ENCODE results near the gene ST3GAL2. TPM values are rescaled to one million over a fixed set of nuclear protein-coding genes. Genes with fewer than 3 reads are reported as not detected.

ST3GAL2 gene
- total RNA-seq, 1 donor from 2014 or later, result 71.9 TPM

DNA sequence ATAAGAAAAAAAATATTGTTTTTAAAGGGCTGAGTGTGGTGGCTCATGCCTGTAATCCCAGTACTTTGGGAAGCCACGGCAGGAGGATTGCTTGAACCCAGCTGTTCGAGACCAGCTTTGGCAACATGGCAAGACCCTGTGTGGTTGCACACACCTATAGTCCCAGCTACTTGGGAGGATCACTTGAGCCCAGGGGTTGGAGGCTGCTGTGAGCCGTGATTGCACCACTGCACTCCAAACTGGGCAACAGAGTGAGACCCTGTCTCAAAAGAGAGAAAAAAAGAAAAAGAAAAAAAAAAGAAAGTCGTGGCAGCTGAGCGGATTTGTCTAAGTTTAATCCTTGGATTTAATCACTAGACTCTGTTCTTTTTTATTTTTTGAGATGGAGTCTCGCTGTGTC is 9.2 kb upstream of the ST3GAL2 start:
- H3K4me3 Mint-ChIP-seq (ENCODE audit: unreplicated experiment), result no peak overlapping the region
- H3K27me3 Mint-ChIP-seq (ENCODE audit: low read depth), result no peaks in the 10 kb centered on the region
- no peak for DNase-seq (ENCODE audit: low spot score)
- TF ChIP-seq CTCF (IDR thresholded peaks at IDR 0.05), result no peak
- H3K9me3 Mint-ChIP-seq (ENCODE audit: low read depth), result no peaks in the 10 kb centered on the region
- H3K27ac Mint-ChIP-seq (ENCODE audit: unreplicated experiment), result no peak overlapping the region
- H3K36me3 Mint-ChIP-seq (ENCODE audit: low read depth), result no peaks in the 10 kb centered on the region
- H3K4me1 Mint-ChIP-seq (ENCODE audit: low read depth), result no peaks in the 10 kb centered on the region

- Mint-ChIP-seq H3K9me3 (ENCODE audit: low read depth) (no peaks in the 10 kb centered on the region), H3K27ac (ENCODE audit: unreplicated experiment) (no peak overlapping the region), H3K4me3 (ENCODE audit: unreplicated experiment) (no peak overlapping the region), H3K4me1 (ENCODE audit: low read depth) (peaks cover 7% of the 10 kb centered on the region), H3K27me3 (ENCODE audit: low read depth) (no peaks in the 10 kb centered on the region), H3K36me3 (ENCODE audit: low read depth) (no peaks in the 10 kb centered on the region)
- TF ChIP-seq CTCF (IDR thresholded peaks at IDR 0.05), result no peak
- DNase-seq (ENCODE audit: low spot score), result no peak
Observed at GRCh38 chr16:70444249-70445063, 5.6 kb upstream of the ST3GAL2 start.

DNA sequence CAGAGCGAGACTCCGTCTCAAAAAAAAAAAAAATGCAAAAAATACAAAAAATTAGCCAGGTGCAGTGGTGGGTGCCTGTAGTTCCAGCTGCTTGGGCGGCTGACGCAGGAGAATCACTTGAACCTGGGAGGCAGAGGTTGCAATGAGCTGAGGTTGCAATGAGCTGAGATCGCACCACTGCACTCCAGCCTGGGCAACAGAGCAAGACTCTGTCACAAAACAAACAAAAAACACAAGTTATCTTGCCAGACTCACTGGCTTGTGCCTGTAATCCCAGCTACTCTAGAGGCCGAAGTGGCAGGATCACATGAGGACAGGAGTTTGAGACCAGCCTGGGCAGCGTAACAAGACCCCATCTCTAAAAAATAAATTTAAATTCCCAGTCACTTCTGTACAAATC is 3.4 kb upstream of the ST3GAL2 start:
- Mint-ChIP-seq H3K27me3 (ENCODE audit: low read depth) (no peaks in the 10 kb centered on the region), H3K4me1 (ENCODE audit: low read depth) (peaks cover 20% of the 10 kb centered on the region), H3K4me3 (ENCODE audit: unreplicated experiment) (no peak overlapping the region), H3K36me3 (ENCODE audit: low read depth) (no peaks in the 10 kb centered on the region), H3K9me3 (ENCODE audit: low read depth) (no peaks in the 10 kb centered on the region), H3K27ac (ENCODE audit: unreplicated experiment) (no peak overlapping the region)
- no peak for TF ChIP-seq CTCF (IDR thresholded peaks at IDR 0.05)
- no peak for DNase-seq (ENCODE audit: low spot score)

GRCh38 chr16:70441406-70441990 is 2.6 kb upstream of the ST3GAL2 start:
- Mint-ChIP-seq H3K36me3 (ENCODE audit: low read depth) (no peaks in the 10 kb centered on the region), H3K9me3 (ENCODE audit: low read depth) (no peaks in the 10 kb centered on the region), H3K27me3 (ENCODE audit: low read depth) (no peaks in the 10 kb centered on the region), H3K4me3 (ENCODE audit: unreplicated experiment) (no peak overlapping the region), H3K27ac (ENCODE audit: unreplicated experiment) (no peak overlapping the region), H3K4me1 (ENCODE audit: low read depth) (peaks cover 28% of the 10 kb centered on the region)
- DNase-seq (ENCODE audit: low spot score), result no peak
- TF ChIP-seq CTCF (IDR thresholded peaks at IDR 0.05), result no peak

DNA sequence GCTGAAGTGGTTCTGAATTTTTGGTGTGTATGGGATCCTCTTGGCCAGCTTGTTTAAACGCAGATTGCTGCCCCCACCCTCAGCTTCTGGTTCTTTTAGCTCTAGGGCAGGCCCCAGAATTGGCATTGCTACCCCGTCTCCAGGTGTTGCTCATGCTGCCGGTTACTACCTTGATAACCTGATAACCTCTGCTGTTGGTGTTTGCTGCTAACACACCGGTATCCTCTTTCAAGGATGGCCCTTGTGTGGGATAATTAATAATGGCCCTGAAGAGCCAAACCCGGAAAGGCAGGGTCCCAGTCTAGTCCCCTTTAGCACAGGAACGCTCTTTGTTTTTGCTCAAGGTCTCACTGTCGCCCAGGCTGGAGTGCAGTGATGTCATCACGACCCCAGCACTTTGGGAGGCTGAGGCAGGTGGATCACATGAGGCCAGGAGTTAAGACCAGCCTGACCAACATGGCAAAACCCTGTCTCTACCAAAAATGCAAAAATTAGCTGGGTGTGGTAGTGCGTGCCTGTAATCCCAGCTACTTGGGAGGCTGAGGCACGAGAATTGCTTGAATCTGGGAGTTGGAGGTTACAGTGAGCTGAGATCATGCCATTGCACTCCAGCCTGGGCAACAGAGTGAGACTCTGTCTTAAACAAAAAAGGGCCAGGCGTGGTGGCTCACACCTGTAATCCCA is 1.3 kb upstream of the ST3GAL2 start:
- no peak overlapping the region for H3K27ac Mint-ChIP-seq (ENCODE audit: unreplicated experiment)

More for the DNA sequence above, 1.3 kb upstream of the ST3GAL2 start:
- H3K27me3 Mint-ChIP-seq (ENCODE audit: low read depth), result no peaks in the 10 kb centered on the region
- H3K4me1 Mint-ChIP-seq (ENCODE audit: low read depth), result peaks cover 37% of the 10 kb centered on the region
- no peaks in the 10 kb centered on the region for H3K36me3 Mint-ChIP-seq (ENCODE audit: low read depth)
- no peak for TF ChIP-seq CTCF (IDR thresholded peaks at IDR 0.05)
- no peaks in the 10 kb centered on the region for H3K9me3 Mint-ChIP-seq (ENCODE audit: low read depth)
- no peak for DNase-seq (ENCODE audit: low spot score)
- peak overlapping the region; percentile 91 for H3K4me3 Mint-ChIP-seq (ENCODE audit: unreplicated experiment)

Data from chondrocyte (in vitro differentiated cells).